ENCODE data around the gene CFAP221. TPM values are rescaled to one million over a fixed set of nuclear protein-coding genes. Genes with fewer than 3 reads are reported as not detected.

The CFAP221 gene
- total RNA-seq, 2 experiments from 2014 or later = not detected

- no peak for DNase-seq (ENCODE audit: low spot score)
- H3K4me3 ChIP-seq (ENCODE audit: low read depth, low read length, poor library complexity, severe bottlenecking) = no peak overlapping the region
- POLR2A ChIA-PET = no interaction called here
- H3K79me2 ChIP-seq (ENCODE audit: insufficient read depth, low read depth, low read length) = no peaks in the 10 kb centered on the region
- BruUV-seq (replicated peaks) = no TSS peak
- H3K9me3 ChIP-seq (ENCODE audit: low read length) = 0 out of 2 replicates have a peak, but pooled peaks cover 3% of the 10 kb centered on the region
- H2AFZ ChIP-seq (ENCODE audit: low read length) = no peak overlapping the region
- CTCF ChIA-PET (ENCODE audit: unreplicated experiment) = no interaction called here
- no peaks in the 10 kb centered on the region for H3K9me2 ChIP-seq (ENCODE audit: insufficient read depth, low read length)
- H3K27ac ChIP-seq (ENCODE audit: low read depth, low read length, poor library complexity, severe bottlenecking) = no peak overlapping the region
- H3K36me3 ChIP-seq (ENCODE audit: insufficient read depth, low read length) = no peaks in the 10 kb centered on the region
- H3K4me1 ChIP-seq (ENCODE audit: insufficient read depth, low read length, poor library complexity, severe bottlenecking) = peaks cover 18% of the 10 kb centered on the region
- no peak overlapping the region for H3K4me2 ChIP-seq (ENCODE audit: low read length)
- no peak for TF ChIP-seq EZH2phosphoT487 (IDR thresholded peaks at IDR 0.05; ENCODE audit: borderline replicate concordance, low read depth, low read length)
- no peak for TF ChIP-seq CTCF (conservative IDR thresholded peaks at IDR 0.05; ENCODE audit: low read length)
- intact Hi-C loops (cut with micrococcal nuclease; ENCODE audit: unreplicated experiment) = no loop called here
- H4K20me1 ChIP-seq (ENCODE audit: insufficient read depth, low read length) = no peaks in the 10 kb centered on the region
These were observed 101.1 kb downstream of the CFAP221 start for GRCh38 chr2:119645173-119645855.

GRCh38 chr2:119646149-119646548, 101.9 kb downstream of the CFAP221 start:
- ChIA-PET CTCF (ENCODE audit: unreplicated experiment) (no interaction called here), POLR2A (no interaction called here)
- BruUV-seq (replicated peaks) = no TSS peak
- no peak overlapping the region for H3K27ac ChIP-seq (ENCODE audit: low read depth, low read length, poor library complexity, severe bottlenecking)
- 0 out of 2 replicates have a peak, but pooled peaks cover 3% of the 10 kb centered on the region for H3K9me3 ChIP-seq (ENCODE audit: low read length)
- no peaks in the 10 kb centered on the region for H3K79me2 ChIP-seq (ENCODE audit: insufficient read depth, low read depth, low read length)
- intact Hi-C loops (cut with micrococcal nuclease; ENCODE audit: unreplicated experiment) = no loop called here
- H2AFZ ChIP-seq (ENCODE audit: low read length) = no peak overlapping the region
- no peaks in the 10 kb centered on the region for H4K20me1 ChIP-seq (ENCODE audit: insufficient read depth, low read length)
- TF ChIP-seq CTCF (conservative IDR thresholded peaks at IDR 0.05; ENCODE audit: low read length) (no peak), EZH2phosphoT487 (IDR thresholded peaks at IDR 0.05; ENCODE audit: borderline replicate concordance, low read depth, low read length) (no peak)
- H3K4me2 ChIP-seq (ENCODE audit: low read length) = no peak overlapping the region
- no peaks in the 10 kb centered on the region for H3K9me2 ChIP-seq (ENCODE audit: insufficient read depth, low read length)
- no peak overlapping the region for H3K4me3 ChIP-seq (ENCODE audit: low read depth, low read length, poor library complexity, severe bottlenecking)
- H3K36me3 ChIP-seq (ENCODE audit: insufficient read depth, low read length) = no peaks in the 10 kb centered on the region
- H3K4me1 ChIP-seq (ENCODE audit: insufficient read depth, low read length, poor library complexity, severe bottlenecking) = peaks cover 18% of the 10 kb centered on the region
- DNase-seq (ENCODE audit: low spot score) = no peak

GRCh38 chr2:119647440-119648169, 103.4 kb downstream of the CFAP221 start:
- Histone ChIP-seq H2AFZ (ENCODE audit: low read length) (no peak overlapping the region), H4K20me1 (ENCODE audit: insufficient read depth, low read length) (no peaks in the 10 kb centered on the region), H3K79me2 (ENCODE audit: insufficient read depth, low read depth, low read length) (no peaks in the 10 kb centered on the region), H3K4me3 (ENCODE audit: low read depth, low read length, poor library complexity, severe bottlenecking) (peak overlapping the region; percentile 5), H3K36me3 (ENCODE audit: insufficient read depth, low read length) (no peaks in the 10 kb centered on the region), H3K9me3 (ENCODE audit: low read length) (0 out of 2 replicates have a peak, but pooled peaks cover 3% of the 10 kb centered on the region), H3K4me1 (ENCODE audit: insufficient read depth, low read length, poor library complexity, severe bottlenecking) (peaks cover 18% of the 10 kb centered on the region), H3K27ac (ENCODE audit: low read depth, low read length, poor library complexity, severe bottlenecking) (no peak overlapping the region), H3K9me2 (ENCODE audit: insufficient read depth, low read length) (no peaks in the 10 kb centered on the region), H3K4me2 (ENCODE audit: low read length) (peak overlapping the region; percentile 43)
- intact Hi-C loops (cut with micrococcal nuclease; ENCODE audit: unreplicated experiment) = no loop called here
- BruUV-seq (replicated peaks) = no TSS peak
- TF ChIP-seq CTCF (conservative IDR thresholded peaks at IDR 0.05; ENCODE audit: low read length) (no peak), EZH2phosphoT487 (IDR thresholded peaks at IDR 0.05; ENCODE audit: borderline replicate concordance, low read depth, low read length) (no peak)
- DNase-seq (ENCODE audit: low spot score) = peak; percentile 50
- ChIA-PET POLR2A (interaction anchor here (1.2 kb wide), 2 partner anchors 8 to 10 kb away, joined by 3 read pairs; no protein-coding TSS in a partner anchor), CTCF (ENCODE audit: unreplicated experiment) (no interaction called here)
